Neural crest cell (in vitro differentiated cells): ENCODE data around the gene MCF2L. TPM values are rescaled to one million over a fixed set of nuclear protein-coding genes. Genes with fewer than 3 reads are reported as not detected.

ENCODE experiments used
- DNase-seq: peaks from one replicate; pipeline ENCODE4 v3.0.0; 2021; ENCODE audit warnings: low read depth, mixed read lengths, low spot score
- H3K27ac Mint-ChIP-seq: one replicate; pipeline ENCODE4 v1.8.0; 2021; ENCODE audit warnings: mild to moderate bottlenecking, mixed read lengths; ENCODE audit not compliant: unreplicated experiment
- H3K27me3 Mint-ChIP-seq: 2 replicates; pipeline ENCODE4 v1.8.0; 2021; ENCODE audit warnings: low read depth, mild to moderate bottlenecking, mixed read lengths
- H3K36me3 Mint-ChIP-seq: 2 replicates; pipeline ENCODE4 v1.8.0; 2021; ENCODE audit warnings: low read depth, mild to moderate bottlenecking, mixed read lengths
- H3K4me1 Mint-ChIP-seq: 2 replicates; pipeline ENCODE4 v1.8.0; 2021; ENCODE audit warnings: mixed read lengths
- H3K4me3 Mint-ChIP-seq: one replicate; pipeline ENCODE4 v1.8.0; 2021; ENCODE audit warnings: mild to moderate bottlenecking, mixed read lengths
- H3K9me3 Mint-ChIP-seq: 2 replicates; pipeline ENCODE4 v1.8.0; 2021; ENCODE audit warnings: mixed read lengths
- CTCF ChIP-seq: fragments of 200-600 bp; sonication (generic); conservative IDR thresholded peaks from 2 replicates; pipeline ENCODE4 v1.5.0; 2021; ENCODE audit warnings: antibody characterized with exemption, mild to moderate bottlenecking
- total RNA-seq: library from RNA; stranded (reverse); gene quantifications from 2 replicates; pipeline ENCODE4 v1.2.1, GENCODE V29; 2021

The MCF2L gene
- total RNA-seq, 1 donor from 2014 or later = 59.9 TPM

- H3K36me3 Mint-ChIP-seq = peaks cover 4% of the 10 kb centered on the region
- H3K27me3 Mint-ChIP-seq = peaks cover 2% of the 10 kb centered on the region
- H3K4me3 Mint-ChIP-seq = peak overlapping the region; percentile 19
- no peak for DNase-seq
- H3K9me3 Mint-ChIP-seq = no peaks in the 10 kb centered on the region
- no peak for TF ChIP-seq CTCF
- H3K4me1 Mint-ChIP-seq = peaks cover 33% of the 10 kb centered on the region
- no peak overlapping the region for H3K27ac Mint-ChIP-seq
Observed at GRCh38 chr13:112962911-112963625, 5.9 kb upstream of the MCF2L start.

DNA sequence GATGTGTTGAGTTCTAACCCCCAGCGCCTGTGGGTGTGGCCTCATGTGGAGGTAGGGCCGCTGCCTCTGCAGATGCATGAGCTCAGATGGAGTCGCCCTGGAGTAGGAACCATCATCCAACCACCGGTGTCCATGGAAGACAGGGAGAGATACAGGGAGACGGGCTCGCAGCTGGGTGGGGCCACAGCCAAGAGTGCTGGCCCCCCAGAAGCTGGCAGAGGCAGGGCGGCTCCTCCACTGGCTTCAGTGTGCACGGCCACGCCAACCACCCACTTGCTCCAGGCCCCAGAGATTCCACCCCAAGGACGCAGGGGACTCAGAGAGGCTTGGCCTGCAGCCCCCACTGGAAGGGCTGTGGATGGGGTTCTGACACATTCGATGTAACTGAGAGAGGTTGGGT, 5.4 kb upstream of the MCF2L start:
- Mint-ChIP-seq H3K4me3 (peak overlapping the region; percentile 19), H3K27me3 (peaks cover 2% of the 10 kb centered on the region), H3K4me1 (peaks cover 27% of the 10 kb centered on the region), H3K36me3 (peaks cover 4% of the 10 kb centered on the region), H3K9me3 (no peaks in the 10 kb centered on the region), H3K27ac (no peak overlapping the region)
- DNase-seq = no peak
- TF ChIP-seq CTCF = no peak

GRCh38 chr13:112964971-112965492, 4.0 kb upstream of the MCF2L start:
- TF ChIP-seq CTCF = no peak
- DNase-seq = no peak
- Mint-ChIP-seq H3K27ac (no peak overlapping the region), H3K4me3 (no peak overlapping the region), H3K9me3 (no peaks in the 10 kb centered on the region), H3K4me1 (peaks cover 23% of the 10 kb centered on the region), H3K27me3 (no peaks in the 10 kb centered on the region), H3K36me3 (peaks cover 4% of the 10 kb centered on the region)

- H3K36me3 Mint-ChIP-seq = peaks cover 4% of the 10 kb centered on the region
- TF ChIP-seq CTCF = no peak
- peak overlapping the region; percentile 65 for H3K4me3 Mint-ChIP-seq
- H3K4me1 Mint-ChIP-seq = peaks cover 24% of the 10 kb centered on the region
- H3K9me3 Mint-ChIP-seq = no peaks in the 10 kb centered on the region
- H3K27ac Mint-ChIP-seq = no peak overlapping the region
- H3K27me3 Mint-ChIP-seq = no peaks in the 10 kb centered on the region
- DNase-seq = no peak
Observed at GRCh38 chr13:112965573-112966115, 3.4 kb upstream of the MCF2L start.

DNA sequence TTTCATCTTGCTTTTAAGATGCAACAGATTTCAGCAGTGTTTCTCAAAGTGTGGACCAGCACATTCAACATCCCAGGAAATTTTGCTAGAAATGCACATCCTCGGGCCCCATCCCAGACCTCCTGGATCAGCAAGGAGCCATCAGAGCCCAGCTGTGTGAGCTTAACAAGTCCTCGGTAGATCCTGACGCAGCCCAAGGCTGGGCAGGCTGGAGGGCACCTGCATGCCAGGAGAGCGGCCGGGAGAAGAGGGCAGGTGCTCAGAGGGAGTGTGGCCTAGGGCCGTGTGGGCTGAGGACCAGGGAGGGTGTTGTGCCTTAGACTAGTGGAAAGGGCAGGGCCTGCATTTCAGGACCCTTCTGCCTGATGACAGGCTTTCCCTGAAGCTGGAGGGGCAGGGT, 2.2 kb upstream of the MCF2L start:
- H3K27ac Mint-ChIP-seq = no peak overlapping the region
- peaks cover 28% of the 10 kb centered on the region for H3K4me1 Mint-ChIP-seq
- no peaks in the 10 kb centered on the region for H3K27me3 Mint-ChIP-seq

More for the DNA sequence above, 2.2 kb upstream of the MCF2L start:
- DNase-seq = no peak
- no peak for TF ChIP-seq CTCF
- no peak overlapping the region for H3K4me3 Mint-ChIP-seq
- peaks cover 3% of the 10 kb centered on the region for H3K9me3 Mint-ChIP-seq
- peaks cover 9% of the 10 kb centered on the region for H3K36me3 Mint-ChIP-seq
